ENCODE results near the gene ANKUB1. TPM values are rescaled to one million over a fixed set of nuclear protein-coding genes. Genes with fewer than 3 reads are reported as not detected.

The ANKUB1 gene
- total and polyA plus RNA-seq, 10 donors, result 0.03 to 0.10 TPM; not detected in 8

- H3K36me3 ChIP-seq, result no peaks in the 10 kb centered on the region
- no peak for DNase-seq
- H3K9me3 ChIP-seq, result no peaks in the 10 kb centered on the region
- 80 to 94% (median 90%) methylated on average over 2 of the region's 2 CpGs for WGBS, 5 donors
- H3K4me1 ChIP-seq, result no peaks in the 10 kb centered on the region
- H3K4me3 ChIP-seq, result no peak overlapping the region
- H3K27ac ChIP-seq, result no peak overlapping the region
- TF ChIP-seq CTCF (IDR thresholded peaks at IDR 0.05 in 8 of 11, conservative IDR thresholded peaks at IDR 0.05 in 3 of 11), result no peak
- TF ChIP-seq POLR2A (IDR thresholded peaks at IDR 0.05), result no peak
- no peak for TF ChIP-seq POLR2AphosphoS5 (IDR thresholded peaks at IDR 0.05)
- no peaks in the 10 kb centered on the region for H3K27me3 ChIP-seq (replicated peaks in 1 of 7)
- intact Hi-C loops (cut with DNase I; ENCODE audit: low total_unique reads), result loop anchor here (5.0 kb wide), 1 partner anchor 281 kb away; no protein-coding TSS in a partner anchor
Observed at GRCh38 chr3:149772861-149773260, 19.5 kb downstream of the ANKUB1 start.

GRCh38 chr3:149771652-149772271 is 20.6 kb downstream of the ANKUB1 start:
- H3K27me3 ChIP-seq (replicated peaks in 1 of 7), result no peaks in the 10 kb centered on the region
- H3K36me3 ChIP-seq, result no peaks in the 10 kb centered on the region
- no peak for TF ChIP-seq POLR2A (IDR thresholded peaks at IDR 0.05)
- TF ChIP-seq CTCF (IDR thresholded peaks at IDR 0.05 in 8 of 11, conservative IDR thresholded peaks at IDR 0.05 in 3 of 11), result peak; percentile 22 to 77 (median 70)
- no peak for TF ChIP-seq POLR2AphosphoS5 (IDR thresholded peaks at IDR 0.05)
- H3K9me3 ChIP-seq, result no peaks in the 10 kb centered on the region
- DNase-seq, result no peak
- H3K27ac ChIP-seq, result no peak overlapping the region
- intact Hi-C loops (cut with DNase I; ENCODE audit: low total_unique reads), result loop anchor here (5.0 kb wide), 1 partner anchor 279 kb away; no protein-coding TSS in a partner anchor
- WGBS, 5 donors, result 60 to 67% (median 62%) methylated on average over 8 of the region's 8 CpGs
- H3K4me3 ChIP-seq, result no peak overlapping the region
- no peaks in the 10 kb centered on the region for H3K4me1 ChIP-seq

GRCh38 chr3:149770246-149770645 is 22.1 kb downstream of the ANKUB1 start:
- Histone ChIP-seq H3K9me3 (no peaks in the 10 kb centered on the region), H3K27ac (no peak overlapping the region), H3K27me3 (replicated peaks in 1 of 7) (peaks cover 0 to 6% (median 0%) of the 10 kb centered on the region in 7 donors), H3K4me3 (no peak overlapping the region), H3K36me3 (no peaks in the 10 kb centered on the region), H3K4me1 (no peaks in the 10 kb centered on the region)
- intact Hi-C loops (cut with DNase I; ENCODE audit: low total_unique reads), result loop anchor here (5.0 kb wide), 1 partner anchor 278 kb away; no protein-coding TSS in a partner anchor
- no peak for DNase-seq
- WGBS, 5 donors, result 84 to 92% (median 85%) methylated on average over 2 of the region's 2 CpGs
- no peak for TF ChIP-seq POLR2AphosphoS5 (IDR thresholded peaks at IDR 0.05)
- TF ChIP-seq CTCF (IDR thresholded peaks at IDR 0.05 in 8 of 11, conservative IDR thresholded peaks at IDR 0.05 in 3 of 11), result no peak
- TF ChIP-seq POLR2A (IDR thresholded peaks at IDR 0.05), result no peak

- TF ChIP-seq POLR2A (IDR thresholded peaks at IDR 0.05) (no peak), CTCF (IDR thresholded peaks at IDR 0.05 in 8 of 11, conservative IDR thresholded peaks at IDR 0.05 in 3 of 11) (no peak), POLR2AphosphoS5 (IDR thresholded peaks at IDR 0.05) (no peak)
- intact Hi-C loops (cut with DNase I; ENCODE audit: low total_unique reads), result no loop called here
- H3K4me3 ChIP-seq, result no peak overlapping the region
- 91 to 97% (median 94%) methylated on average over 6 of the region's 6 CpGs for WGBS, 5 donors
- H3K27ac ChIP-seq, result no peak overlapping the region
- no peak for DNase-seq
- H3K9me3 ChIP-seq, result no peaks in the 10 kb centered on the region
- H3K27me3 ChIP-seq (replicated peaks in 1 of 7), result peaks cover 0 to 15% (median 0%) of the 10 kb centered on the region in 7 donors
- no peaks in the 10 kb centered on the region for H3K36me3 ChIP-seq
- H3K4me1 ChIP-seq, result no peaks in the 10 kb centered on the region
Observed at GRCh38 chr3:149768704-149769103, 23.6 kb downstream of the ANKUB1 start.

Data from spleen (tissue), 11 donors.